Measurements from ENCODE around the gene TIMP3.

The TIMP3 gene

DNA sequence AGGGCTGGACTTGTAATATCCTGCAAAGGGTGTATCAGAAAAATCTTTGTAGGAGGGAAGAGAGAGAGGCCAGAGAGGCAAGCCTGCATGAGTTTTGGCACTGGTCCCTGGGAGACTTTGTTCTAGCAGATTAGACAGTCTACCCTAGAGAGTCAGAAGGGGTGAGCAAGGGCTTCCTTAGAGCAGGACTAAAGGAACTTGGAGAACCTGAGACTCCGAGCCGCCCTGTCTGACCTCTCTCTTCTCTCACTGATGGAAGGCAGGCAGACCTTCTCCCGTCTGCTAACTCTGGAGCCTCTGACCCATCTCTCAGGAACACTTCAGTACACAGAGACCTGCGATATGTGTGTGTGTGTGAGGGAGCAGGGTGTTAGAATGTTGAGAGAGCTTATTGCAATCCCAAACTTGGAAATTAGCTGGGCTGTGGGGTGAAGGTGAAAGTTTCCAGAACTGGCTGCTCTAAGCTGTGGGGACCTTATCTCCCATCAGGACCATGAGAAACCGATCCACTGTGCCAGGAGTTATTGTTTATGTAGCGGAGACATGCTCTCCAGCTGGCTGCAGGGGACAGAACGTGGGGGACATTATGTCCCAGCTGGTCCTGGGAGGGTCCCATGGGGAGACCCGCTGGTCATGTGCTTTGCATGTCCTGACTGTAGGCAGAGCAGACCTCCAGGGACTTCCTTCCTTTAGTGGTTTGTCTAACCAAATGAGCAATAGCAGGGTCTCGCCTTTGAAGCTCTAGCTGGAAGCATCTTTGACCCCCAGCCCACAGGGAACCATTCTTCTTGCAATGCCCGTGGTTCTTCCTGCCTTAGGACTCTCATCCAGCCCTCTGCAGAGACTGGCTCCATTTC is 51.1 kb downstream of the TIMP3 start:
- Histone ChIP-seq H3K4me1 (ENCODE audit: insufficient read depth, low read length) (no peaks in the 10 kb centered on the region), H3K36me3 (ENCODE audit: insufficient read depth, low read depth, low read length) (peaks cover 16% of the 10 kb centered on the region), H3K4me3 (ENCODE audit: low read length) (no peak overlapping the region), H3K27ac (ENCODE audit: low read length) (no peak overlapping the region), H3K27me3 (ENCODE audit: insufficient read depth, low read length) (no peaks in the 10 kb centered on the region), H3K9me3 (ENCODE audit: insufficient read depth, low read depth, low read length) (no peaks in the 10 kb centered on the region), H3K9ac (ENCODE audit: low read depth, low read length) (no peak overlapping the region)

DNA sequence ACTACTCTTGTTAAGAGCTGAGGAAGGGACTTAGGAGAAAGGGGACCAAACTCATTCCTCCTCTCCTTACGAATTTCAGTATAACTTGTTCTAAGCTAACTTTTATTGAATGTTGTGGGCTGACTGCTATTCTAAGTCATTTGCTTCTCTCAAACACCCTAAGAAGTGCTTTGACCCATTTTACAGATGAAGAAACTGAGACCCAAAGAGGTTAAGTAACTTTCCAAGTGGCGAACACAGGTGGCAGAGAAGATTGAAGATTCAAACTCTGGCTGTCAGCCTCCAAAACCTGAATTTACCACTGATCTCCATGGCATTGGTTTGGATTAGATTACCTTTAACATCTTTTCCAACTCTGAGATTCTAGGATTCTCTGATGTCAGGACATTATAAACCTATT is 52.2 kb downstream of the TIMP3 start:
- Histone ChIP-seq H3K27me3 (ENCODE audit: insufficient read depth, low read length) (no peaks in the 10 kb centered on the region), H3K36me3 (ENCODE audit: insufficient read depth, low read depth, low read length) (peaks cover 18% of the 10 kb centered on the region), H3K27ac (ENCODE audit: low read length) (no peak overlapping the region), H3K4me3 (ENCODE audit: low read length) (no peak overlapping the region), H3K4me1 (ENCODE audit: insufficient read depth, low read length) (no peaks in the 10 kb centered on the region), H3K9ac (ENCODE audit: low read depth, low read length) (no peak overlapping the region), H3K9me3 (ENCODE audit: insufficient read depth, low read depth, low read length) (no peaks in the 10 kb centered on the region)

DNA sequence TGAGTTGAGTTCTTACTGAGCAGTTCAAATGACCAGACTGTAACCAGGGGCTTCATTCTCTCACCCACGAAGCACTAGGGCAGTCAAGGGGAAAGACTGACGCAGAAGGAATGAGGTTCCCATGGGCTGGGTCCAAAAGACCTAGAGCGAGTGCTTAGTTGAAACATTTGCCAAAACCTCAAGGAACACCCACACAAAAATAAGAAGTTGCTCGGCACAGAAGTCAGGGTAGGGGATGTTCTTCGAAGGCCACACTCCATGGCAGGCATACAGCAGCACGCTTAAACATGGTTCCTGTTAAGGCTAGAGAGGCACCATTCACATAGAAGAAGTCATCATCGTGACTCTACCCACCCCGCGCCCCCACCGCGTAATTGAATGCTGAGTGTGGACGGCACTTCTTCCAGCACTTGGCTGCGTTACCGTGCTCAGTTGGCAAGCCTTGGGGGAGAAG is 52.9 kb downstream of the TIMP3 start:
- H3K27ac ChIP-seq (ENCODE audit: low read length) = no peak overlapping the region
- H3K4me1 ChIP-seq (ENCODE audit: insufficient read depth, low read length) = no peaks in the 10 kb centered on the region
- H3K4me3 ChIP-seq (ENCODE audit: low read length) = no peak overlapping the region
- H3K9ac ChIP-seq (ENCODE audit: low read depth, low read length) = no peak overlapping the region
- no peaks in the 10 kb centered on the region for H3K9me3 ChIP-seq (ENCODE audit: insufficient read depth, low read depth, low read length)
- H3K27me3 ChIP-seq (ENCODE audit: insufficient read depth, low read length) = no peaks in the 10 kb centered on the region
- peaks cover 26% of the 10 kb centered on the region for H3K36me3 ChIP-seq (ENCODE audit: insufficient read depth, low read depth, low read length)

- Histone ChIP-seq H3K27ac (ENCODE audit: low read length) (no peak overlapping the region), H3K4me3 (ENCODE audit: low read length) (no peak overlapping the region), H3K9me3 (ENCODE audit: insufficient read depth, low read depth, low read length) (no peaks in the 10 kb centered on the region), H3K36me3 (ENCODE audit: insufficient read depth, low read depth, low read length) (peaks cover 34% of the 10 kb centered on the region), H3K27me3 (ENCODE audit: insufficient read depth, low read length) (no peaks in the 10 kb centered on the region), H3K9ac (ENCODE audit: low read depth, low read length) (no peak overlapping the region), H3K4me1 (ENCODE audit: insufficient read depth, low read length) (no peaks in the 10 kb centered on the region)
Measured at GRCh38 chr22:32855045-32855756, 53.7 kb downstream of the TIMP3 start.

DNA sequence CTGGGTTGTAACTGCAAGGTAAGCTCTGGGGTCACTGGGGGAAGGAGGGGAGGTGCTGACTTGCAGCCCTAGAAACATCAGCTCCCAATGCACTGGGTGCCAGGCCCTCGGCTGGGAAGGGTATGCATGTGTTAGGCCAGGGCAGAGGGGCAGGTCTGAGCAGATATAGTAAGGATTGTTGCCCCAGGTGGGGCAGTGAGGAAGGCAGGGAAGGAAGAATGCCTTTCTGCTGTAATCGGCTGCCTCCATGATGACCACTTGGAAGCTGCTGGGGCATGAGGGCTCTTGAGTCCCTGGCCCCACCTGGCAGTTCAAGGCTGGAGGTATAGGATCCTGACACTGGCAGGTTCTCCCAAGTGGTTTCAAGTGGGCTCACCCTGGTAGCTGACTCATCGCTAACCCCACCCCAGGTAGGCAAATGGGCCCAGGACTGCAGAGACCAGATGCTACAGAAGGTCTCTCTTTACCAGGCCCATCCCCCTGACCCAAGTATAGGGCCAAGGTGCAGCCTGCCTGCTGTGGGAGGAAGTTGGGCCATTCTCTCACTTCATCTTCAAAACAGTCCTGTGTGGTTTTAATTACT is 56.7 kb downstream of the TIMP3 start:
- H3K27ac ChIP-seq (ENCODE audit: low read length) = no peak overlapping the region
- H3K4me1 ChIP-seq (ENCODE audit: insufficient read depth, low read length) = no peaks in the 10 kb centered on the region
- no peak overlapping the region for H3K4me3 ChIP-seq (ENCODE audit: low read length)
- H3K9me3 ChIP-seq (ENCODE audit: insufficient read depth, low read depth, low read length) = no peaks in the 10 kb centered on the region
- H3K36me3 ChIP-seq (ENCODE audit: insufficient read depth, low read depth, low read length) = peaks cover 60% of the 10 kb centered on the region
- no peak overlapping the region for H3K9ac ChIP-seq (ENCODE audit: low read depth, low read length)
- no peaks in the 10 kb centered on the region for H3K27me3 ChIP-seq (ENCODE audit: insufficient read depth, low read length)

DNA sequence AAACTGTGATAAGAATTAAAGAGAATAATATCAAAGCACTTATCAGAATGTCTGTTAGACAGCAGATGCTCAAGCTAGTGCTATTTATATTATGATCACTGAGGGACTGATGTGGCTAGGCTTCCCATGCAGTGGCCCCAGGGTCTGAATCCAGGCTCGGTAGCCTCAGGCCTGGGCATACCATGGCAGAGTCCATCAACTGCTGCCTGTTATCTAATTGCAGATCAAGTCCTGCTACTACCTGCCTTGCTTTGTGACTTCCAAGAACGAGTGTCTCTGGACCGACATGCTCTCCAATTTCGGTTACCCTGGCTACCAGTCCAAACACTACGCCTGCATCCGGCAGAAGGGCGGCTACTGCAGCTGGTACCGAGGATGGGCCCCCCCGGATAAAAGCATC is 57.5 kb downstream of the TIMP3 start:
- Histone ChIP-seq H3K9me3 (ENCODE audit: insufficient read depth, low read depth, low read length) (no peaks in the 10 kb centered on the region), H3K27ac (ENCODE audit: low read length) (no peak overlapping the region), H3K36me3 (ENCODE audit: insufficient read depth, low read depth, low read length) (peaks cover 68% of the 10 kb centered on the region), H3K4me3 (ENCODE audit: low read length) (no peak overlapping the region), H3K27me3 (ENCODE audit: insufficient read depth, low read length) (no peaks in the 10 kb centered on the region), H3K9ac (ENCODE audit: low read depth, low read length) (no peak overlapping the region), H3K4me1 (ENCODE audit: insufficient read depth, low read length) (no peaks in the 10 kb centered on the region)

DNA sequence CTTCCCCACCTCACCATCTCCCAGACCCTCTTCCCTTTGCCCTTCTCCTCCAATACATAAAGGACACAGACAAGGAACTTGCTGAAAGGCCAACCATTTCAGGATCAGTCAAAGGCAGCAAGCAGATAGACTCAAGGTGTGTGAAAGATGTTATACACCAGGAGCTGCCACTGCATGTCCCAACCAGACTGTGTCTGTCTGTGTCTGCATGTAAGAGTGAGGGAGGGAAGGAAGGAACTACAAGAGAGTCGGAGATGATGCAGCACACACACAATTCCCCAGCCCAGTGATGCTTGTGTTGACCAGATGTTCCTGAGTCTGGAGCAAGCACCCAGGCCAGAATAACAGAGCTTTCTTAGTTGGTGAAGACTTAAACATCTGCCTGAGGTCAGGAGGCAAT is 58.2 kb downstream of the TIMP3 start:
- no peaks in the 10 kb centered on the region for H3K9me3 ChIP-seq (ENCODE audit: insufficient read depth, low read depth, low read length)
- no peak overlapping the region for H3K4me3 ChIP-seq (ENCODE audit: low read length)
- no peaks in the 10 kb centered on the region for H3K4me1 ChIP-seq (ENCODE audit: insufficient read depth, low read length)
- H3K27me3 ChIP-seq (ENCODE audit: insufficient read depth, low read length) = no peaks in the 10 kb centered on the region
- peaks cover 76% of the 10 kb centered on the region for H3K36me3 ChIP-seq (ENCODE audit: insufficient read depth, low read depth, low read length)
- no peak overlapping the region for H3K9ac ChIP-seq (ENCODE audit: low read depth, low read length)
- no peak overlapping the region for H3K27ac ChIP-seq (ENCODE audit: low read length)

DNA sequence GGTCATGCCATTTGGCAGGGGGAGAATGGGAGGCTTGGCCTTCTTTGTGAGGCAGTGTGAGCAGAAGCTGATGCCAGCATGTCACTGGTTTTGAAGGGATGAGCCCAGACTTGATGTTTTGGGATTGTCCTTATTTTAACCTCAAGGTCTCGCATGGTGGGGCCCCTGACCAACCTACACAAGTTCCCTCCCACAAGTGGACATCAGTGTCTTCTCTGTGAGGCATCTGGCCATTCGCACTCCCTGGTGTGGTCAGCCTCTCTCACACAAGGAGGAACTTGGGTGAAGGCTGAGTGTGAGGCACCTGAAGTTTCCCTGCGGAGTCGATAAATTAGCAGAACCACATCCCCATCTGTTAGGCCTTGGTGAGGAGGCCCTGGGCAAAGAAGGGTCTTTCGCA is 59.8 kb downstream of the TIMP3 start:
- no peak overlapping the region for H3K27ac ChIP-seq (ENCODE audit: low read length)
- H3K4me3 ChIP-seq (ENCODE audit: low read length) = no peak overlapping the region
- peaks cover 87% of the 10 kb centered on the region for H3K36me3 ChIP-seq (ENCODE audit: insufficient read depth, low read depth, low read length)
- no peak overlapping the region for H3K9ac ChIP-seq (ENCODE audit: low read depth, low read length)
- no peaks in the 10 kb centered on the region for H3K27me3 ChIP-seq (ENCODE audit: insufficient read depth, low read length)
- H3K4me1 ChIP-seq (ENCODE audit: insufficient read depth, low read length) = no peaks in the 10 kb centered on the region
- H3K9me3 ChIP-seq (ENCODE audit: insufficient read depth, low read depth, low read length) = no peaks in the 10 kb centered on the region

DNA sequence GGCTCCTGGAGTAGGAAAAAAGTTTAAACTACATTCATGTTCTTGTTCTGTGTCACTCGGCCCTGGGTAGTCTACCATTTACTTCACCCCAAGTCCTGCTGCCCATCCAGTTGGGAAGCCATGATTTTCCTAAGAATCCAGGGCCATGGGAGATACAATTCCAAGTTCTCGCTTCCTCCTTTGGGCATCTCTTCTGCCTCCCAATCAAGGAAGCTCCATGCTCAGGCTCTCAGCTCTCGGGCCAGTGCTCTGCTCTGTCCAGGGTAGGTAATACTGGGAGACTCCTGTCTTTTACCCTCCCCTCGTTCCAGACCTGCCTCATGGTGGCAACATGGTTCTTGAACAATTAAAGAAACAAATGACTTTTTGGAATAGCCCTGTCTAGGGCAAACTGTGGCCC is 60.6 kb downstream of the TIMP3 start:
- Histone ChIP-seq H3K36me3 (ENCODE audit: insufficient read depth, low read depth, low read length) (peaks cover 87% of the 10 kb centered on the region), H3K9ac (ENCODE audit: low read depth, low read length) (no peak overlapping the region), H3K27ac (ENCODE audit: low read length) (no peak overlapping the region), H3K4me3 (ENCODE audit: low read length) (no peak overlapping the region), H3K9me3 (ENCODE audit: insufficient read depth, low read depth, low read length) (no peaks in the 10 kb centered on the region), H3K27me3 (ENCODE audit: insufficient read depth, low read length) (no peaks in the 10 kb centered on the region), H3K4me1 (ENCODE audit: insufficient read depth, low read length) (no peaks in the 10 kb centered on the region)

- H3K27ac ChIP-seq (ENCODE audit: low read length) = no peak overlapping the region
- H3K27me3 ChIP-seq (ENCODE audit: insufficient read depth, low read length) = no peaks in the 10 kb centered on the region
- no peak overlapping the region for H3K9ac ChIP-seq (ENCODE audit: low read depth, low read length)
- H3K4me1 ChIP-seq (ENCODE audit: insufficient read depth, low read length) = no peaks in the 10 kb centered on the region
- peaks cover 85% of the 10 kb centered on the region for H3K36me3 ChIP-seq (ENCODE audit: insufficient read depth, low read depth, low read length)
- no peak overlapping the region for H3K4me3 ChIP-seq (ENCODE audit: low read length)
- no peaks in the 10 kb centered on the region for H3K9me3 ChIP-seq (ENCODE audit: insufficient read depth, low read depth, low read length)
Measured at GRCh38 chr22:32862936-32863661, 61.6 kb downstream of the TIMP3 start.

- Histone ChIP-seq H3K9me3 (ENCODE audit: insufficient read depth, low read depth, low read length) (no peaks in the 10 kb centered on the region), H3K4me3 (ENCODE audit: low read length) (no peak overlapping the region), H3K36me3 (ENCODE audit: insufficient read depth, low read depth, low read length) (peaks cover 80% of the 10 kb centered on the region), H3K27me3 (ENCODE audit: insufficient read depth, low read length) (no peaks in the 10 kb centered on the region), H3K4me1 (ENCODE audit: insufficient read depth, low read length) (no peaks in the 10 kb centered on the region), H3K9ac (ENCODE audit: low read depth, low read length) (no peak overlapping the region), H3K27ac (ENCODE audit: low read length) (no peak overlapping the region)
Measured at GRCh38 chr22:32864041-32864440, 62.5 kb downstream of the TIMP3 start.
